H9 (cell line): ENCODE measurements around the gene MPL. TPM values are rescaled to one million over a fixed set of nuclear protein-coding genes. Genes with fewer than 3 reads are reported as not detected.

Experiments
- DNase-seq: peaks from one replicate; pipeline ENCODE4 v3.0.0-alpha.2; 2017
- H2AFZ ChIP-seq: one replicate; pipeline ENCODE4 v1.6.1; 2013; ENCODE audit warnings: mild to moderate bottlenecking, low read length, control low read depth, moderate library complexity
- H2AK5ac ChIP-seq: 2 replicates; pipeline ENCODE4 v1.6.1; 2013; ENCODE audit warnings: low read length, control low read depth, mixed read lengths; ENCODE audit not compliant: insufficient read length
- H2BK120ac ChIP-seq: one replicate; pipeline ENCODE4 v1.6.1; 2013; ENCODE audit warnings: low read depth, mild to moderate bottlenecking, low read length, control low read depth, inconsistent platforms; ENCODE audit not compliant: poor library complexity, severe bottlenecking
- H2BK12ac ChIP-seq: 2 replicates; pipeline ENCODE4 v1.6.1; 2013; ENCODE audit warnings: low read length, control low read depth, mixed read lengths, low read depth; ENCODE audit not compliant: insufficient read length
- H2BK15ac ChIP-seq: 2 replicates; pipeline ENCODE4 v1.6.1; 2013; ENCODE audit warnings: low read depth, low read length, control low read depth
- H2BK20ac ChIP-seq: one replicate; pipeline ENCODE4 v1.6.1; 2013; ENCODE audit warnings: low read depth, mild to moderate bottlenecking, low read length, control low read depth, inconsistent platforms; ENCODE audit not compliant: poor library complexity, severe bottlenecking
- H2BK5ac ChIP-seq: 2 replicates; pipeline ENCODE4 v1.6.1; 2013; ENCODE audit warnings: low read length, control low read depth, mixed read lengths; ENCODE audit not compliant: insufficient read length
- H3K14ac ChIP-seq: 2 replicates; pipeline ENCODE4 v1.6.1; 2013; ENCODE audit warnings: low read length, control low read depth; ENCODE audit not compliant: insufficient read depth
- H3K18ac ChIP-seq: 2 replicates; pipeline ENCODE4 v1.6.1; 2013; ENCODE audit warnings: low read depth, mild to moderate bottlenecking, mixed read lengths, low read length, control low read depth; ENCODE audit not compliant: insufficient read length
- H3K23ac ChIP-seq: 2 replicates; pipeline ENCODE4 v1.6.1; 2013; ENCODE audit warnings: low read length, control low read depth, mixed read lengths, low read depth; ENCODE audit not compliant: insufficient read length
- H3K23me2 ChIP-seq: 2 replicates; pipeline ENCODE4 v1.6.1; 2013; ENCODE audit warnings: low read depth, mild to moderate bottlenecking, mixed read lengths, low read length, control low read depth; ENCODE audit not compliant: insufficient read length, poor library complexity, severe bottlenecking
- H3K27ac ChIP-seq: 2 replicates; pipeline ENCODE4 v1.5.1; 2013; ENCODE audit warnings: low read length, control low read depth, mixed read lengths, low read depth; ENCODE audit not compliant: insufficient read length
- H3K27me3 ChIP-seq: 2 replicates; pipeline ENCODE4 v1.6.1; 2013; ENCODE audit warnings: low read length, control low read depth, inconsistent platforms; ENCODE audit not compliant: insufficient read depth
- H3K4ac ChIP-seq: 2 replicates; pipeline ENCODE4 v1.6.1; 2013; ENCODE audit warnings: low read depth, mild to moderate bottlenecking, control low read depth, inconsistent platforms, low read length, moderate library complexity
- H3K4me1 ChIP-seq: 2 replicates; pipeline ENCODE4 v1.6.1; 2013; ENCODE audit warnings: low read length, control low read depth, inconsistent platforms; ENCODE audit not compliant: insufficient read depth
- H3K4me2 ChIP-seq: 2 replicates; pipeline ENCODE4 v1.6.1; 2013; ENCODE audit warnings: low read length, control low read depth, mixed read lengths; ENCODE audit not compliant: insufficient read length, insufficient read depth
- H3K56ac ChIP-seq: 2 replicates; pipeline ENCODE4 v1.6.1; 2013; ENCODE audit warnings: low read depth, mild to moderate bottlenecking, mixed read lengths, low read length, control low read depth; ENCODE audit not compliant: insufficient read length
- H3K79me1 ChIP-seq: 2 replicates; pipeline ENCODE4 v1.6.1; 2013; ENCODE audit warnings: low read depth, mild to moderate bottlenecking, moderate library complexity, low read length, control low read depth, inconsistent platforms; ENCODE audit not compliant: insufficient read depth, poor library complexity, severe bottlenecking
- H3K79me2 ChIP-seq: 2 replicates; pipeline ENCODE4 v1.6.1; 2013; ENCODE audit warnings: low read length, control low read depth, inconsistent platforms; ENCODE audit not compliant: insufficient read depth
- H3K9ac ChIP-seq: 2 replicates; pipeline ENCODE4 v1.6.1; 2013; ENCODE audit warnings: low read length, control low read depth, mixed read lengths; ENCODE audit not compliant: insufficient read length; ENCODE audit errors: extremely low read depth
- H3K9me3 ChIP-seq: one replicate; pipeline ENCODE4 v1.6.1; 2013; ENCODE audit warnings: low read depth, low read length, inconsistent platforms; ENCODE audit not compliant: control insufficient read depth
- H3T11ph ChIP-seq: one replicate; pipeline ENCODE4 v1.6.1; 2013; ENCODE audit warnings: mild to moderate bottlenecking, low read length, control low read depth, inconsistent platforms
- H4K20me1 ChIP-seq: one replicate; pipeline ENCODE4 v1.6.1; 2013; ENCODE audit not compliant: control insufficient read depth, insufficient read length, insufficient read depth
- H4K5ac ChIP-seq: 2 replicates; pipeline ENCODE4 v1.6.1; 2013; ENCODE audit warnings: low read depth, mild to moderate bottlenecking, mixed read lengths, low read length, control low read depth; ENCODE audit not compliant: insufficient read length
- H4K8ac ChIP-seq: replicated peaks from 2 replicates; pipeline ENCODE4 v1.6.1; 2013; ENCODE audit warnings: low read length, control low read depth, mixed read lengths, low read depth; ENCODE audit not compliant: insufficient read length
- H4K91ac ChIP-seq: 2 replicates; pipeline ENCODE4 v1.6.1; 2013; ENCODE audit warnings: low read depth, mild to moderate bottlenecking, moderate library complexity, mixed read lengths, low read length, control low read depth; ENCODE audit not compliant: insufficient read length
- H3K27ac Mint-ChIP-seq, 3 experiments: 2 replicates in 2 of 3; 3 replicates in 1 of 3; pipeline ENCODE4 v1.8.0; 2020 to 2021; ENCODE audit warnings: mixed read lengths in 3 of 3, mild to moderate bottlenecking in 1 of 3, moderate library complexity in 1 of 3
- H3K27me3 Mint-ChIP-seq: 2 replicates; pipeline ENCODE4 v1.8.0; 2021; ENCODE audit warnings: low read depth, mild to moderate bottlenecking, moderate library complexity, mixed read lengths
- H3K36me3 Mint-ChIP-seq, 3 experiments: 2 replicates in 2 of 3; 3 replicates in 1 of 3; pipeline ENCODE4 v1.8.0; 2020 to 2021; ENCODE audit warnings: low read depth in 3 of 3, mixed read lengths in 3 of 3; ENCODE audit not compliant: insufficient read depth in 1 of 3
- H3K4me1 Mint-ChIP-seq, 2 experiments: 2 replicates each; pipeline ENCODE4 v1.8.0; 2020; ENCODE audit warnings: mixed read lengths in 2 of 2
- H3K4me3 Mint-ChIP-seq, 2 experiments: 2 replicates in 1 of 2; 3 replicates in 1 of 2; pipeline ENCODE4 v1.8.0; 2020 to 2021; ENCODE audit warnings: mild to moderate bottlenecking in 2 of 2, mixed read lengths in 2 of 2, moderate library complexity in 1 of 2
- H3K9me3 Mint-ChIP-seq, 2 experiments: 2 replicates in 1 of 2; 3 replicates in 1 of 2; pipeline ENCODE4 v1.8.0; 2020; ENCODE audit warnings: mild to moderate bottlenecking in 2 of 2, mixed read lengths in 2 of 2, moderate library complexity in 1 of 2
- WGBS: extraction: QIAGEN DNeasy Blood & Tissue Kit; methylation state at CpG from one replicate; pipeline ENCODE4 v1.1.7; 2013; ENCODE audit warnings: missing lambda C conversion rate, low lambda C conversion rate, mixed read lengths; ENCODE audit not compliant: insufficient read length; ENCODE audit errors: extremely low coverage; 5-methylcytosine and 5-hydroxymethylcytosine counted together
- total RNA-seq: library from RNA; stranded (reverse); gene quantifications from 2 replicates; pipeline ENCODE4 v1.2.1, GENCODE V29; 2021
- TF ChIP-seq, protein P1 (sequence below): fragments of 200-600 bp; sonication (generic); conservative IDR thresholded peaks from 3 replicates; pipeline ENCODE4 v1.8.0; 2021; ENCODE audit warnings: antibody characterized with exemption, mild to moderate bottlenecking

The MPL gene
- total RNA-seq, 1 experiment from 2014 or later, result not detected

DNA sequence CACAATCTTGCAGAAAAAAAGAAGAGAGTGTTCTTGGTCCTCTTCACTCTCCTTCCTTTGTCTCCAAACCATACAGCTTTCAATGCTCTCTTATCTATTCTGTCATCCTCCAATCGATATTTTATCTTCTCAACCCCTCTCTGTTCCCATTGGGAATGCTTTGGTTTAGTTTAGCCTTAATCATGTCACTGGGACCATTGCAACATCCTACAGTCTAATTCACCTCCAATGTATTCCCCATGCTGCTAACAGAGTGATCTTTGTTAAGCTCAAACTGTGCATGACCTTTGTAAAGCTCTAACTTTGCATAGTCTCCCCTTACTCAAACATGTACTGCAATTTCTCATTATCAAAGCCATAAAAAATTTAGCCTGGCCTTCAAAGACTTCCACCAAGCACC lies 2.9 kb downstream of the MPL start:
- no peaks in the 10 kb centered on the region for H3K36me3 Mint-ChIP-seq
- DNase-seq, result no peak
- H3T11ph ChIP-seq, result no peak overlapping the region
- H3K27me3 Mint-ChIP-seq, result peaks cover 20% of the 10 kb centered on the region
- H3K18ac ChIP-seq, result no peak overlapping the region
- H2AFZ ChIP-seq, result no peak overlapping the region
- H3K23me2 ChIP-seq, result no peaks in the 10 kb centered on the region
- H3K4me2 ChIP-seq, result no peak overlapping the region
- H4K5ac ChIP-seq, result no peak overlapping the region
- H3K9ac ChIP-seq, result no peak overlapping the region
- no peaks in the 10 kb centered on the region for H3K9me3 ChIP-seq
- TF ChIP-seq, protein P1, sequence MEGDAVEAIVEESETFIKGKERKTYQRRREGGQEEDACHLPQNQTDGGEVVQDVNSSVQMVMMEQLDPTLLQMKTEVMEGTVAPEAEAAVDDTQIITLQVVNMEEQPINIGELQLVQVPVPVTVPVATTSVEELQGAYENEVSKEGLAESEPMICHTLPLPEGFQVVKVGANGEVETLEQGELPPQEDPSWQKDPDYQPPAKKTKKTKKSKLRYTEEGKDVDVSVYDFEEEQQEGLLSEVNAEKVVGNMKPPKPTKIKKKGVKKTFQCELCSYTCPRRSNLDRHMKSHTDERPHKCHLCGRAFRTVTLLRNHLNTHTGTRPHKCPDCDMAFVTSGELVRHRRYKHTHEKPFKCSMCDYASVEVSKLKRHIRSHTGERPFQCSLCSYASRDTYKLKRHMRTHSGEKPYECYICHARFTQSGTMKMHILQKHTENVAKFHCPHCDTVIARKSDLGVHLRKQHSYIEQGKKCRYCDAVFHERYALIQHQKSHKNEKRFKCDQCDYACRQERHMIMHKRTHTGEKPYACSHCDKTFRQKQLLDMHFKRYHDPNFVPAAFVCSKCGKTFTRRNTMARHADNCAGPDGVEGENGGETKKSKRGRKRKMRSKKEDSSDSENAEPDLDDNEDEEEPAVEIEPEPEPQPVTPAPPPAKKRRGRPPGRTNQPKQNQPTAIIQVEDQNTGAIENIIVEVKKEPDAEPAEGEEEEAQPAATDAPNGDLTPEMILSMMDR, result no peak
- H3K4ac ChIP-seq, result no peak overlapping the region
- H2AK5ac ChIP-seq, result no peak overlapping the region
- H3K27ac Mint-ChIP-seq, result no peak overlapping the region
- no peaks in the 10 kb centered on the region for H3K9me3 Mint-ChIP-seq
- H3K79me2 ChIP-seq, result no peaks in the 10 kb centered on the region
- WGBS, result 100% methylated on average over 1 of the region's 1 CpG
- no peak overlapping the region for H2BK12ac ChIP-seq
- no peak overlapping the region for H3K4me3 Mint-ChIP-seq
- peaks cover 4 to 5% of the 10 kb centered on the region in 2 experiments for H3K4me1 Mint-ChIP-seq
- no peaks in the 10 kb centered on the region for H4K20me1 ChIP-seq
- no peak overlapping the region for H4K8ac ChIP-seq
- no peaks in the 10 kb centered on the region for H3K79me1 ChIP-seq
- H4K91ac ChIP-seq, result no peak overlapping the region
- no peak overlapping the region for H3K23ac ChIP-seq
- H3K4me1 ChIP-seq, result no peaks in the 10 kb centered on the region
- H2BK20ac ChIP-seq, result no peak overlapping the region
- H3K27ac ChIP-seq, result no peak overlapping the region
- no peak overlapping the region for H3K14ac ChIP-seq
- H2BK5ac ChIP-seq, result no peak overlapping the region
- no peak overlapping the region for H2BK120ac ChIP-seq
- H2BK15ac ChIP-seq, result no peak overlapping the region; the same call in 1 of the 2 replicates
- H3K27me3 ChIP-seq, result no peaks in the 10 kb centered on the region
- no peak overlapping the region for H3K56ac ChIP-seq
